GM18499 (cell line): ENCODE data around the gene NKTR.

Experiments
- ATAC-seq: cut with Tn5 transposase; IDR thresholded peaks from one replicate; pipeline ENCODE4 v1.9.1; 2021; ENCODE audit warnings: moderate number of reproducible peaks; ENCODE audit not compliant: insufficient read depth, unreplicated experiment

Gene NKTR

DNA sequence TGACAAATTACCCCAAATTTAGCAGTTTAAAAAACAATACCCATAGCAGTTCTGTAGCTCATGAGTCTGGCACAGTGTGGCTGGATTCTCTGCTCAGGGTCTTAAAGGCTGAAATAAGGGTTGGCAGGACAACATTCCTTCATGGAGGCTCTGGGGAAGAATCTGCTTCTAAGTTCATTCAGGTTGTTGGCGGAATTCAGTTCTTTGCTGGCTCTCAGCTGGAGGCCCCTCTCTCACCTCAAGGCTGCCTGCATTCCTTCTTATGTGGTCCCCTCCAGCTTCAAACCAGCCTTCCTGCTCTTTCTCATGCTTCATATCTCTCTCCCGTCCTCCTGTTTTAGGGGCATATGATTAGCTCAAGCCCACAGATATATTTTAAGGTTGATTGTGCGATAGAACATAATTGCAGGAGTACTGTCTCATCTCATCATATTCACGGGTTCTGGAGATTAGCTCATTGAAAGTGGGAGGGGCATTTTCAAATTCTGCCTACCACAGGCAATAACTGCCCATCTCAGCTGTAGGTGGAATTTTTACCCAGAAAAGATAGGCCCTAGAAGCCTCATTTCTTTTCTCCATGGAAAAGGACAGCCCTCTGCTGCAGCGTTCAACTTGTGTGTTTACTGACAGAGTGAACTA, 47.5 kb downstream of the NKTR start:
- ATAC-seq = no peak

DNA sequence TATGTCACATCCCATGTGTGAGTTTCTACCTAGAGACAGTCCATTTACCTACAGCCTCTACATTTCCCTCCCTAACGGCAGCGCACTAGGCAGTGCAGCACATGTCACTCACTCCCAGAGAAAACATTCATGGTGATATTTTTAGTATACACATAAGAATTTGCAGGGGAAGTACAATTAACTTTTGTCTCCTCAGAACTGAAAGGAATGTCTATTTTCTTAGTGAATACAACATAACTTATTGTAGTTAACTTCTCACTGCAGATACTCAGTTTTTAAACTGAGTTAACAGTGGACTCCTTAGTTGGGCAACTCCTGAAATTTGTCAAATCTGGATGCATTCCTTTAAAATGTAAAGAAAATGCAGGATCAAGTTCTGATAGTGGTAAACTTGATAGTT, 48.5 kb downstream of the NKTR start:
- no peak for ATAC-seq

- ATAC-seq = no peak
Measured at GRCh38 chr3:42649783-42650182, 49.3 kb downstream of the NKTR start.

GRCh38 chr3:42651248-42652091, 51.0 kb downstream of the NKTR start:
- no peak for ATAC-seq

GRCh38 chr3:42652251-42652610, 51.7 kb downstream of the NKTR start:
- ATAC-seq = no peak

- no peak for ATAC-seq
Measured at GRCh38 chr3:42652611-42653302, 52.3 kb downstream of the NKTR start.

- ATAC-seq = no peak
Measured at GRCh38 chr3:42653303-42653559, 52.7 kb downstream of the NKTR start.

GRCh38 chr3:42653560-42654330, 53.3 kb downstream of the NKTR start, which contains the start of gene ZBTB47:
Gene ZBTB47, plus strand, starts transcription at chr3:42653697. Its CDS starts 4,659 bp downstream, at chr3:42658356.
- ATAC-seq = no peak

DNA sequence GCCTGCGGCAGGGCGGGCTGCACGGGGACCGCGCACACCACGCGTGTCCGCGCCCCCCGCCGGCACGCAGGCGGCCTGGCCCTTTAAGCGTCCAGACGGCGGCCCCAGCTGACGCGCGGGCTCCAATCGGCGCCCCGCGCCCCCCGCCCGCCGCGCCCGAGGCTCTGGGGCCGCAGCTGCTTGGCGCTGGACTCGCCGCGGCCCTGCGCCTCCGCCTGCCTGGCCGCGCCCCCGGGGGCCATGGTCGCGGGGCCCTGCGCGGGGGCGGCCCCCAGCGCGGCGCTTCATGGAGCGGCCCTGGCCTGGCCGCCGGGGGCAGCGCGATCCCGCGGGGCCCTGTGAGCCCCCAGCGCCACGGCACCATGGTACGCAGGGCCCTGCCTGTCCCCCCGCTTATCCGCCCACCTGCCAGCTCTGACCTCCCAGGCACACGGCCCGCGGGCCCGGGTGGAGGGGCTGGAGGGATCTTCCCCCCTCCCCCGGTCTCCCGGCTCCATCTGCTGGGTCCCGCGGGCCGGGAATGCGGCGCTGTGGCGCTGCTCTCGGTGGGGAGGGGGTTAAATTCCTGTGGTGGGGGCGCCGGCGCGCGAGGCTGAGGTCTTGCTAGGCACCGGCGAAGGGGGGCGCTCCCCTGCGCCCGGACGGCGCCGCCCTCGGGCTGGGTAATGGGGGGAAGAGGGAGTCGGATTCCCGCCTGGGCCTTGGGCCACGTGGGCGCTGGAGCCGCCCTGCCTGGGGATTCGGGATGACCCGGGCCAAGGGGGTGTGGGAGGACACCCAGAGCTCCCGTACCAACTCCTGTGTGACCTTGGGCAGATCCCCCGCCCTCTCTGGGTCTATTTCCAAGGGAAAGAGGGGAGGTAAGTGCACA, 54.1 kb downstream of the NKTR start:
- ATAC-seq = no peak

GRCh38 chr3:42655331-42655888, 54.9 kb downstream of the NKTR start:
- ATAC-seq = no peak

DNA sequence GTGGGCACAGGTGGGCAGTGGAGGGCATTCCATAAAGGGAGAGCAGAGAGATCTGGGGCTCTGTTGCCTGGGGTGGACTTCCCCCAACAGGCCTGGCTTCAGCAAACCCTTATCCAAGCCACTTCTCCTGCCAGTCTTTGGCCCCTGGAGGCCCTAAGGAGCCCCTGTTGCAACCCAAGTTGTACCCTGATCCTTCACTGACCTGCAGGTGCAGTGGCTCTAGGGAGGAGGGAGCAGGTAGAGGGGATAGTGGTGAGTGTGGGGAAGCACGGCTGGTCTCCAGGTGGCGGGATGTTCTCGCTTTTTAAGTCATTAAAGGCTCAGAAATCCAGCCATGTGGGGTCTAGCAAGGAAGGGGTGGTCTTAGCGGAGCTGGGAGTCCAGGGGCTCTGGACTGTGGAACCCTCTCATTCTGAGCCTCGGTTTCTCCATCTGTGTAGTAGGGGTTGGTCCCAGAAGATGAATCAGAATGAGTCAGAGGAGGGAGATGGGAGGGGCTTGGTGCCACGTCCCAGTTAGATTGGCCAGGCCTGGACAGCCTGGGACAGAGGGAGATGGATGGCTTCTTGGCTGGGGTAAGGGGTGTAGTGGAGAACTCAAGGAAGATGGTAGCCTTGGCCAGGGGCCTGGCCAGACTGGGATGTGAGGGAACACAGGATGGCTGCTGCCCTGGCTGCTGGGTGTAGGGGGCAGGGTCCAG, 55.6 kb downstream of the NKTR start:
- ATAC-seq = no peak

DNA sequence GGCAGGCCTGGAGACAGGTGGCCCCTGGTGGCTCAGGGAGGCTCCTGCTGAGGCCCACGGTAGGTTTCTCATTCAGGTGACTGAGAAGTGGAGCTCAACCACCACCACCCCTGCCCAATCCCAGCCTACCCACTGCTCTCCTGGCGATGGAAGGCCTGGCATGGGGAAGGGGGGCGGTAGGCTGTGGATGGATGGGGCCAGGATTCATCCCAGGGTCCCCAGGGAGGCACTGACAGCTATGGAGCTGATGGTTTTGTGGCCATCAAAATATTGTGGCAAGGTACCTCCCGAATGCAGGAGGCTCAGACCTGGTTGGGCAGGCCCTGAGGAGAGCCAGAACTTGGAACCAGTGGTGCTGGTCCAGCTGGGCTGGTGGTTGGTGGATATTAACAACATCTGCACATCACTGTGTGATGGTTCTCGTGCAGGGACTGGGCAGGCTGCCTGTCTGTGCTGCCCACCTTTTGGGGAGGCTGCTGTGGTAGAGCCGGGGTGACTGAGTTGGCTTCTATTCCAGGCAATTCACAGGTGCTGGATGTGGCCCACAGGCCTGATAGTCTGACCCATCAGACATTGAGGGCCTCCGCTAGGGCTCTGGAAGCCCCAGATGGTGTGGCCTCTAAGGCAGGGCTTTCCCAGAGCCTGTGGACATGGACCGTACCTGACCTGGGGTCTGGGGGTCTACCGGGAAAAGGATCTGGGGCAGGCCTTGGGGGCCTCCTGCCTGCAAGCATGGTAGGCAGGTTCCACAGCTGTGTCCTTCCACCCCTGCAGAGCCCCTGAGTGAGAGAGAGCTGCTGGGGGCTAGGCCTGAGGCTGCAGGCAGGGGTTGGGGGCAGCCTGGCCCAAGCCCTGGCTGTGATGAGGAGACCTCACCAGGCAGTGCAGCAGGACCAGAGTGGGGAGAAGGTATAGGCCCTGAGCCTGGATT, 56.5 kb downstream of the NKTR start:
- ATAC-seq = no peak

GRCh38 chr3:42657675-42658074, 57.2 kb downstream of the NKTR start:
- ATAC-seq = no peak

DNA sequence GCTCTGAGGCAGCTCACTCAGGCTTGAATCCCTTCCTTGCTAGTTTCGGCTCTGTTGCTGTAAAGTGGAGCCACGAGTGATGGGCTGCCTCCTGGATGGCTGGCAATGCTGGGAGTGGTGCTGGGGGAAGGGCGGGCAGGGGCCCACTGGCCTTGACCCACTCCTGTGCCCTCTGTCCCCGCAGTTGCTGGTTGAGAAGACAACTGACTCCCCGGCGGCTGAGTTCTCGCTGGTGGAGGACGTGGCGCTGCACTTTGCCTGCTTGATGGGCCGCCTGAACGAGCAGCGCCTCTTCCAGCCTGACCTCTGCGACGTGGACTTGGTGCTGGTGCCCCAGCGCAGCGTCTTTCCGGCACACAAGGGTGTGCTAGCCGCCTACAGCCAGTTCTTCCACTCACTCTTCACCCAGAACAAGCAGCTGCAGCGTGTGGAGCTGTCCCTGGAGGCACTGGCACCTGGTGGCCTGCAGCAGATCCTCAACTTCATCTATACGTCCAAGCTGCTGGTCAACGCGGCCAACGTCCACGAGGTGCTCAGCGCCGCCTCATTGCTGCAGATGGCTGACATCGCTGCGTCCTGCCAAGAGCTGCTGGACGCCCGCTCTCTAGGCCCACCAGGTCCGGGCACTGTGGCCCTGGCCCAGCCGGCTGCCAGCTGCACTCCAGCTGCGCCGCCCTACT, 57.7 kb downstream of the NKTR start:
- no peak for ATAC-seq

DNA sequence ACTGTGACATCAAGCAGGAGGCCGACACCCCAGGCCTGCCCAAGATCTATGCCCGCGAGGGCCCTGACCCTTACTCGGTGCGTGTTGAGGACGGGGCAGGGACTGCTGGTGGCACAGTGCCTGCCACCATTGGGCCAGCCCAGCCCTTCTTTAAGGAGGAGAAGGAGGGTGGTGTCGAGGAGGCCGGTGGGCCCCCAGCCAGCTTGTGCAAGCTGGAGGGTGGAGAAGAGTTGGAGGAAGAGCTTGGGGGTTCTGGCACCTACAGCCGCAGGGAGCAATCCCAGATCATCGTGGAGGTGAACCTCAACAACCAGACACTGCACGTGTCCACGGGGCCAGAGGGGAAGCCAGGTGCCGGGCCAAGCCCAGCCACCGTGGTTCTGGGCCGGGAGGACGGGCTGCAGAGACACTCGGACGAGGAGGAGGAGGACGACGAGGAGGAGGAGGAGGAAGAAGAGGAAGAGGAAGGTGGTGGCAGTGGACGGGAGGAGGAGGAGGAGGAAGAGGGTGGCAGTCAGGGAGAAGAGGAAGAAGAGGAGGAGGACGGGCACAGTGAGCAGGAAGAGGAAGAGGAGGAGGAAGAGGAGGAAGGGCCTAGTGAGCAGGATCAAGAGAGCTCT, 58.4 kb downstream of the NKTR start:
- no peak for ATAC-seq

DNA sequence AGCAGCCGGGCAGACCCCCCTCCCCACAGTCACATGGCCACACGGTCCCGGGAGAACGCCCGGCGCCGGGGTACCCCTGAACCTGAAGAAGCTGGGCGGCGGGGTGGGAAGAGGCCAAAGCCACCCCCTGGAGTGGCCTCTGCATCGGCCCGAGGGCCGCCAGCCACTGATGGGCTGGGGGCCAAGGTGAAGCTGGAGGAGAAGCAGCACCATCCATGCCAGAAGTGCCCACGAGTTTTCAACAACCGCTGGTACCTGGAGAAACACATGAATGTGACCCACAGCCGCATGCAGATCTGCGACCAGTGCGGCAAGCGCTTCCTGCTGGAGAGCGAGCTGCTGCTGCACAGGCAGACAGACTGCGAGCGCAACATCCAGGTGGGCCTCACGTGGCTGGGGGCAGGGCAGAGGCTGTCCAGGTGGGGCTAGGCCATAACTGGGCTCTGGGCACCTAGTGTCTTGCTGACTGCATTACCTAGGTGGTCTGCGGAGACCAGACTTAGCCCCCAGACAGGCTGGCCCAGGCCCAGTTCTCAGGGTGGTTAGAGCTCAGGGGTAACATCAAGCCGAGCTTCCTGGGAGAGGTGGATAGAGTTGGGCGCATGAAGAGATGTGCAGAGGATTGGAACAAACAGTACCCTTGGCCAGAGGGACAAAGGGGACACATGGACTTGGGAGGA, 59.1 kb downstream of the NKTR start:
- no peak for ATAC-seq
